Gastroesophageal sphincter (tissue), 4 donors: Measurements from ENCODE around the gene TMEM100. TPM values are rescaled to one million over a fixed set of nuclear protein-coding genes. Genes with fewer than 3 reads are reported as not detected.

Experiments used
- ATAC-seq: fragments of 150-250 bp; one replicate; pipeline ENCODE4 v1.9.1; 2016; ENCODE audit warnings: mild to moderate bottlenecking, moderate library complexity
- H3K27ac ChIP-seq, 4 donors: fragments of 200-600 bp; sonication (generic) in 3 of 4; 1 replicate in 3 of 4; 2 replicates in 1 of 4; pipeline ENCODE4 v1.5.1; 2016 to 2019
- H3K27me3 ChIP-seq: fragments of 200-600 bp; sonication (generic); one replicate; pipeline ENCODE4 v1.5.1; 2019
- H3K36me3 ChIP-seq, 2 donors: fragments of 200-600 bp; sonication (generic); one replicate each; pipeline ENCODE4 v1.5.1; 2019; ENCODE audit warnings: control low read depth in 1 of 2
- H3K4me1 ChIP-seq, 3 donors: fragments of 200-600 bp; sonication (generic); 1 replicate in 2 of 3; 2 replicates in 1 of 3; pipeline ENCODE4 v1.5.1; 2016 to 2019; ENCODE audit warnings: control low read depth in 2 of 3
- H3K4me3 ChIP-seq, 2 donors: fragments of 200-600 bp; sonication (generic); one replicate each; pipeline ENCODE4 v1.5.1; 2019; ENCODE audit warnings: mild to moderate bottlenecking in 1 of 2, moderate library complexity in 1 of 2
- H3K9me3 ChIP-seq, 3 donors: fragments of 200-600 bp; sonication (generic); one replicate each; pipeline ENCODE4 v1.5.1; 2017 to 2019; ENCODE audit warnings: control low read depth in 2 of 3
- CTCF ChIP-seq, 4 experiments: fragments of 200-600 bp in 2 of 4; fragments of 450-650 bp in 2 of 4; sonication (generic) in 1 of 4; IDR thresholded peaks; one replicate each; pipeline ENCODE4 v1.5.1; 2017 to 2019; ENCODE audit warnings: antibody characterized with exemption in 4 of 4, mild to moderate bottlenecking in 2 of 4, moderate library complexity in 2 of 4
- EP300 ChIP-seq: sonication (generic); formaldehyde crosslinking; IDR thresholded peaks from one replicate; pipeline ENCODE4 v1.6.1; 2017; ENCODE audit warnings: antibody characterized with exemption, mild to moderate bottlenecking
- POLR2A ChIP-seq, 2 donors: fragments of 450-650 bp; IDR thresholded peaks; one replicate each; pipeline ENCODE4 v1.6.1; 2017; ENCODE audit warnings: antibody characterized with exemption in 2 of 2, mild to moderate bottlenecking in 2 of 2, moderate library complexity in 1 of 2
- POLR2AphosphoS5 ChIP-seq: sonication (generic); formaldehyde crosslinking; IDR thresholded peaks from one replicate; pipeline ENCODE4 v1.6.1; 2017; ENCODE audit warnings: antibody characterized with exemption
- WGBS, 2 donors: methylation state at CpG; one replicate each; pipeline ENCODE4 v1.1.5; 2018; ENCODE audit warnings: low coverage in 1 of 2; 5-methylcytosine and 5-hydroxymethylcytosine counted together
- total RNA-seq, 4 donors: library from RNA; depleted of rRNA; stranded (reverse); fragments of >200 nt; gene quantifications; one replicate each; pipeline ENCODE4 v1.1.0, GENCODE V29; 2016

Gene TMEM100
- total RNA-seq, 4 donors from 2014 or later = 3.7 to 63.8 (median 10.4) TPM

GRCh38 chr17:55756689-55757088 is 34.0 kb upstream of the TMEM100 start:
- TF ChIP-seq EP300 = no peak
- no peak for TF ChIP-seq POLR2A (IDR thresholded peaks at IDR 0.05)
- TF ChIP-seq POLR2AphosphoS5 = no peak
- no peak for TF ChIP-seq CTCF (IDR thresholded peaks at IDR 0.05)
- Histone ChIP-seq H3K9me3 (no peaks in the 10 kb centered on the region), H3K4me1 (peaks cover 7 to 55% (median 8%) of the 10 kb centered on the region in 3 donors), H3K4me3 (no peak overlapping the region), H3K27ac (no peak overlapping the region), H3K27me3 (no peaks in the 10 kb centered on the region), H3K36me3 (peaks cover 0 to 12% of the 10 kb centered on the region in 2 donors)
- no peak for ATAC-seq
- 83 to 86% methylated on average over 1 to 2 of the region's 2 CpGs for WGBS, 2 donors

- no peaks in the 10 kb centered on the region for H3K27me3 ChIP-seq
- H3K9me3 ChIP-seq = no peaks in the 10 kb centered on the region
- H3K27ac ChIP-seq = peak overlapping the region; percentile 41 to 94 (median 88)
- no peak for TF ChIP-seq CTCF (IDR thresholded peaks at IDR 0.05)
- no peak for TF ChIP-seq POLR2A (IDR thresholded peaks at IDR 0.05)
- no peak for TF ChIP-seq POLR2AphosphoS5
- TF ChIP-seq EP300 = no peak
- H3K4me3 ChIP-seq = peak overlapping the region; percentile 66 to 71
- no peak for ATAC-seq
- 59 to 73% methylated on average over 3 to 4 of the region's 4 CpGs for WGBS, 2 donors
- H3K36me3 ChIP-seq = peaks cover 0 to 12% of the 10 kb centered on the region in 2 donors
- H3K4me1 ChIP-seq = peaks cover 8 to 35% (median 9%) of the 10 kb centered on the region in 3 donors
Observed at GRCh38 chr17:55751720-55752250, 29.1 kb upstream of the TMEM100 start.

GRCh38 chr17:55750750-55751657 is 28.3 kb upstream of the TMEM100 start, which contains the start of gene PCTP:
Gene PCTP, plus strand, starts transcription at chr17:55751051. Its CDS starts 53 bp downstream, at chr17:55751104.
- Histone ChIP-seq H3K27me3 (no peaks in the 10 kb centered on the region), H3K9me3 (no peaks in the 10 kb centered on the region), H3K4me1 (peaks cover 8 to 35% (median 9%) of the 10 kb centered on the region in 3 donors), H3K4me3 (peak within 1 kb of the TSS; percentile 66 to 71), H3K36me3 (peaks cover 0 to 12% of the 10 kb centered on the region in 2 donors), H3K27ac (peak within 1 kb of the TSS; percentile 41 to 94 (median 88))
- ATAC-seq = peak; percentile 99
- 0% methylated on average over 3 of the region's 53 CpGs; no CpG with 5 or more reads in 1 of the 2 donors for WGBS, 2 donors
- TF ChIP-seq CTCF (IDR thresholded peaks at IDR 0.05) = peak in 3 of 4 experiments; percentile 58 to 60 (median 59)
- TF ChIP-seq POLR2A (IDR thresholded peaks at IDR 0.05) = peak; percentile 79 to 80
- peak; percentile 91 for TF ChIP-seq POLR2AphosphoS5
- TF ChIP-seq EP300 = no peak

- H3K36me3 ChIP-seq = peaks cover 0 to 12% of the 10 kb centered on the region in 2 donors
- 79 to 100% methylated on average over 1 to 4 of the region's 4 CpGs for WGBS, 2 donors
- H3K4me1 ChIP-seq = peaks cover 8 to 35% (median 9%) of the 10 kb centered on the region in 3 donors
- peak overlapping the region in 1 of 4 donors; percentile 91 for H3K27ac ChIP-seq
- TF ChIP-seq POLR2A (IDR thresholded peaks at IDR 0.05) (no peak), EP300 (no peak), CTCF (IDR thresholded peaks at IDR 0.05) (no peak), POLR2AphosphoS5 (no peak)
- no peaks in the 10 kb centered on the region for H3K9me3 ChIP-seq
- no peaks in the 10 kb centered on the region for H3K27me3 ChIP-seq
- no peak overlapping the region for H3K4me3 ChIP-seq
- no peak for ATAC-seq
Observed at GRCh38 chr17:55749985-55750384, 27.3 kb upstream of the TMEM100 start.
